HepG2 (cell line): Measurements from ENCODE around the gene QRICH2. TPM values are rescaled to one million over a fixed set of nuclear protein-coding genes. Genes with fewer than 3 reads are reported as not detected.

ENCODE experiments used
- AGO1 ChIP-seq: fragments of 200-400 bp; formaldehyde crosslinking; IDR thresholded peaks from 2 replicates; pipeline ENCODE4 v1.6.1; 2017; ENCODE audit warnings: mild to moderate bottlenecking, low read depth, low read length, moderate library complexity; ENCODE audit not compliant: poor library complexity, severe bottlenecking
- AGO2 ChIP-seq: fragments of 200-400 bp; formaldehyde crosslinking; optimal IDR thresholded peaks from 2 replicates; pipeline ENCODE3; 2017; ENCODE audit warnings: mild to moderate bottlenecking, low read depth, low read length, moderate library complexity
- EEA1 ChIP-seq: sonication (generic); formaldehyde crosslinking; IDR thresholded peaks from 2 replicates; pipeline ENCODE4 v1.5.1; 2020; ENCODE audit warnings: mild to moderate bottlenecking, missing genetic modification reagents, borderline replicate concordance
- GPN1 ChIP-seq: sonication (generic); formaldehyde crosslinking; IDR thresholded peaks from 2 replicates; pipeline ENCODE4 v1.5.1; 2020; ENCODE audit warnings: missing genetic modification reagents, borderline replicate concordance
- HIVEP1 ChIP-seq: sonication (generic); formaldehyde crosslinking; IDR thresholded peaks from 2 replicates; pipeline ENCODE4 v1.4.0; 2020; ENCODE audit warnings: mild to moderate bottlenecking, missing genetic modification reagents
- MIER2 ChIP-seq: IDR thresholded peaks from 2 replicates; pipeline ENCODE4 v1.6.1; 2016; ENCODE audit warnings: missing biosample characterization, missing genetic modification reagents
- NR1H2 ChIP-seq: sonication (generic); formaldehyde crosslinking; IDR thresholded peaks from 2 replicates; pipeline ENCODE4 v1.8.1; 2022; ENCODE audit warnings: low read depth, missing genetic modification reagents, borderline replicate concordance
- PCBP1 ChIP-seq: fragments of 200-400 bp; formaldehyde crosslinking; IDR thresholded peaks from 2 replicates; pipeline ENCODE4 v1.6.1; 2017; ENCODE audit warnings: mild to moderate bottlenecking, low read depth, low read length, borderline replicate concordance
- POLR2AphosphoS2 ChIP-seq: IDR thresholded peaks from 2 replicates; pipeline ENCODE4 v1.6.1; 2011; ENCODE audit warnings: low read depth, low read length, improper control_type of control experiment
- RBAK ChIP-seq: sonication (generic); formaldehyde crosslinking; IDR thresholded peaks from 2 replicates; pipeline ENCODE4 v1.5.1; 2020; ENCODE audit warnings: mild to moderate bottlenecking, missing genetic modification reagents
- ZFP41 ChIP-seq: sonication (generic); formaldehyde crosslinking; IDR thresholded peaks from 2 replicates; pipeline ENCODE4 v1.4.0; 2020; ENCODE audit warnings: mild to moderate bottlenecking, missing genetic modification reagents, borderline replicate concordance
- ZNF230 ChIP-seq: sonication (generic); formaldehyde crosslinking; IDR thresholded peaks from 2 replicates; pipeline ENCODE4 v1.4.0; 2020; ENCODE audit warnings: mild to moderate bottlenecking, missing genetic modification reagents
- polyA plus RNA-seq, 8 experiments: library from polyadenylated mRNA; depleted of rRNA in 3 of 8; stranded (reverse) in 7 of 8; unstranded in 1 of 8; fragments of >200 nt; fragmentation: Illumina TruSeq in 4 of 8; extraction: Trizol in 4 of 8; gene quantifications; 2 replicates each; pipeline versions ENCODE4 v1.2.1 to v1.2.3, GENCODE V29; 2011 to 2016; ENCODE audit warnings: low read depth in 4 of 8, missing spikeins in 1 of 8, mixed read lengths in 1 of 8; ENCODE audit not compliant: insufficient read depth in 1 of 8
- total RNA-seq, 5 experiments: library from RNA; depleted of rRNA; stranded (reverse); fragments of >200 nt; fragmentation: Illumina TruSeq; extraction: Trizol; gene quantifications; 2 replicates each; pipeline ENCODE4 v1.2.3, GENCODE V29; 2016; ENCODE audit warnings: low read depth in 1 of 5
- TF ChIP-seq, protein P1 (sequence below): sonication (generic); formaldehyde crosslinking; IDR thresholded peaks from 2 replicates; pipeline ENCODE4 v1.5.0; 2020; ENCODE audit warnings: mild to moderate bottlenecking, missing genetic modification reagents, borderline replicate concordance
- TF ChIP-seq, protein P2 (sequence below): sonication (generic); formaldehyde crosslinking; IDR thresholded peaks from 2 replicates; pipeline ENCODE4 v1.9.0; 2021; ENCODE audit warnings: missing genetic modification reagents, mild to moderate bottlenecking, borderline replicate concordance

Gene QRICH2
- total and polyA plus RNA-seq, 2 of the 13 experiments (the other 11 are each of a cell fraction or from before 2014, with no cell fraction given): 3.7 to 5.7 TPM

DNA sequence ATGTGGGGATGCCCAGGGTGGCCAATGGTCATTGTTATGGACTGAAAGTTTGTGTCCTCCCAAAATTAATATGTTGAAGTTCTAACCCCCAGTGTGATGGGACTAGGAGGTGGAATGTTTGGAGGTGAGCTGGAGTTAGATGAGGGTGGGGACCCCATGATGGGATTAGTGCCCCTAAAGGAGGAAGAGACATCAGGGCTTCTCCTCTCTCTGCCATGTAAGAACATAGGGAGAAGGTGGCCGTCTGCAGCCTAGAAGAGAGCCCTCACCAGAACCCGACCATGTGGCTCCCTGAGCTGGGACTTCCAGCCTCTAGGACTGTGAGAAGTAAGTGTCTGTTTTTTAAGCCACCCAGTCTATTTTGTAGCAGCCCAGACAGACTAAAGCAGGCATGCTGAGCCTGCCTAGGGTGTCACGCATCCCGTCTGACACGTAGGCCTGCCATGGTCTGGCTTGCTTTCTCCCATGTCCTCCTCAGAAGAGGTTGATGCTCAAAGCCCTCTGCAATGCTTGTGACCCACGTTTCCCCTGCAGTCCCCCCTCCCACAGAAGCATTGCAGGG, 49.6 kb upstream of the QRICH2 start (continued):
- no peak for TF ChIP-seq PCBP1
- TF ChIP-seq RBAK (CRISPR knock-in tag): no peak
- TF ChIP-seq, protein P1, sequence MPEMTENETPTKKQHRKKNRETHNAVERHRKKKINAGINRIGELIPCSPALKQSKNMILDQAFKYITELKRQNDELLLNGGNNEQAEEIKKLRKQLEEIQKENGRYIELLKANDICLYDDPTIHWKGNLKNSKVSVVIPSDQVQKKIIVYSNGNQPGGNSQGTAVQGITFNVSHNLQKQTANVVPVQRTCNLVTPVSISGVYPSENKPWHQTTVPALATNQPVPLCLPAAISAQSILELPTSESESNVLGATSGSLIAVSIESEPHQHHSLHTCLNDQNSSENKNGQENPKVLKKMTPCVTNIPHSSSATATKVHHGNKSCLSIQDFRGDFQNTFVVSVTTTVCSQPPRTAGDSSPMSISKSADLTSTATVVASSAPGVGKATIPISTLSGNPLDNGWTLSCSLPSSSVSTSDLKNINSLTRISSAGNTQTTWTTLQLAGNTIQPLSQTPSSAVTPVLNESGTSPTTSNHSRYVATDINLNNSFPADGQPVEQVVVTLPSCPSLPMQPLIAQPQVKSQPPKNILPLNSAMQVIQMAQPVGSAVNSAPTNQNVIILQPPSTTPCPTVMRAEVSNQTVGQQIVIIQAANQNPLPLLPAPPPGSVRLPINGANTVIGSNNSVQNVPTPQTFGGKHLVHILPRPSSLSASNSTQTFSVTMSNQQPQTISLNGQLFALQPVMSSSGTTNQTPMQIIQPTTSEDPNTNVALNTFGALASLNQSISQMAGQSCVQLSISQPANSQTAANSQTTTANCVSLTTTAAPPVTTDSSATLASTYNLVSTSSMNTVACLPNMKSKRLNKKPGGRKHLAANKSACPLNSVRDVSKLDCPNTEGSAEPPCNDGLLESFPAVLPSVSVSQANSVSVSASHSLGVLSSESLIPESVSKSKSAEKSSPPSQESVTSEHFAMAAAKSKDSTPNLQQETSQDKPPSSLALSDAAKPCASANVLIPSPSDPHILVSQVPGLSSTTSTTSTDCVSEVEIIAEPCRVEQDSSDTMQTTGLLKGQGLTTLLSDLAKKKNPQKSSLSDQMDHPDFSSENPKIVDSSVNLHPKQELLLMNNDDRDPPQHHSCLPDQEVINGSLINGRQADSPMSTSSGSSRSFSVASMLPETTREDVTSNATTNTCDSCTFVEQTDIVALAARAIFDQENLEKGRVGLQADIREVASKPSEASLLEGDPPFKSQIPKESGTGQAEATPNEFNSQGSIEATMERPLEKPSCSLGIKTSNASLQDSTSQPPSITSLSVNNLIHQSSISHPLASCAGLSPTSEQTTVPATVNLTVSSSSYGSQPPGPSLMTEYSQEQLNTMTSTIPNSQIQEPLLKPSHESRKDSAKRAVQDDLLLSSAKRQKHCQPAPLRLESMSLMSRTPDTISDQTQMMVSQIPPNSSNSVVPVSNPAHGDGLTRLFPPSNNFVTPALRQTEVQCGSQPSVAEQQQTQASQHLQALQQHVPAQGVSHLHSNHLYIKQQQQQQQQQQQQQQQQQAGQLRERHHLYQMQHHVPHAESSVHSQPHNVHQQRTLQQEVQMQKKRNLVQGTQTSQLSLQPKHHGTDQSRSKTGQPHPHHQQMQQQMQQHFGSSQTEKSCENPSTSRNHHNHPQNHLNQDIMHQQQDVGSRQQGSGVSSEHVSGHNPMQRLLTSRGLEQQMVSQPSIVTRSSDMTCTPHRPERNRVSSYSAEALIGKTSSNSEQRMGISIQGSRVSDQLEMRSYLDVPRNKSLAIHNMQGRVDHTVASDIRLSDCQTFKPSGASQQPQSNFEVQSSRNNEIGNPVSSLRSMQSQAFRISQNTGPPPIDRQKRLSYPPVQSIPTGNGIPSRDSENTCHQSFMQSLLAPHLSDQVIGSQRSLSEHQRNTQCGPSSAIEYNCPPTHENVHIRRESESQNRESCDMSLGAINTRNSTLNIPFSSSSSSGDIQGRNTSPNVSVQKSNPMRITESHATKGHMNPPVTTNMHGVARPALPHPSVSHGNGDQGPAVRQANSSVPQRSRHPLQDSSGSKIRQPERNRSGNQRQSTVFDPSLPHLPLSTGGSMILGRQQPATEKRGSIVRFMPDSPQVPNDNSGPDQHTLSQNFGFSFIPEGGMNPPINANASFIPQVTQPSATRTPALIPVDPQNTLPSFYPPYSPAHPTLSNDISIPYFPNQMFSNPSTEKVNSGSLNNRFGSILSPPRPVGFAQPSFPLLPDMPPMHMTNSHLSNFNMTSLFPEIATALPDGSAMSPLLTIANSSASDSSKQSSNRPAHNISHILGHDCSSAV (CRISPR knock-in tag): no peak
- TF ChIP-seq ZFP41 (CRISPR knock-in tag): no peak
- TF ChIP-seq AGO1: no peak
- no peak for TF ChIP-seq NR1H2 (CRISPR knock-in tag)
- TF ChIP-seq, protein P2, sequence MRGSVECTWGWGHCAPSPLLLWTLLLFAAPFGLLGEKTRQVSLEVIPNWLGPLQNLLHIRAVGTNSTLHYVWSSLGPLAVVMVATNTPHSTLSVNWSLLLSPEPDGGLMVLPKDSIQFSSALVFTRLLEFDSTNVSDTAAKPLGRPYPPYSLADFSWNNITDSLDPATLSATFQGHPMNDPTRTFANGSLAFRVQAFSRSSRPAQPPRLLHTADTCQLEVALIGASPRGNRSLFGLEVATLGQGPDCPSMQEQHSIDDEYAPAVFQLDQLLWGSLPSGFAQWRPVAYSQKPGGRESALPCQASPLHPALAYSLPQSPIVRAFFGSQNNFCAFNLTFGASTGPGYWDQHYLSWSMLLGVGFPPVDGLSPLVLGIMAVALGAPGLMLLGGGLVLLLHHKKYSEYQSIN (CRISPR knock-in tag): no peak
- TF ChIP-seq MIER2 (CRISPR knock-in tag): no peak; the same call in 1 of the 2 replicates
- no peak for TF ChIP-seq EEA1 (CRISPR knock-in tag)
- no peak for TF ChIP-seq HIVEP1 (CRISPR knock-in tag)
- no peak for TF ChIP-seq POLR2AphosphoS2
- TF ChIP-seq AGO2: no peak
- no peak for TF ChIP-seq ZNF230
- no peak for TF ChIP-seq GPN1 (CRISPR knock-in tag)
